ENCODE measurements around the gene METTL25B. TPM values are rescaled to one million over a fixed set of nuclear protein-coding genes. Genes with fewer than 3 reads are reported as not detected.

Gene METTL25B
- total and polyA plus RNA-seq, 2 of the 13 experiments (the other 11 are each of a cell fraction or from before 2014, with no cell fraction given): 11.9 to 24.0 TPM

DNA sequence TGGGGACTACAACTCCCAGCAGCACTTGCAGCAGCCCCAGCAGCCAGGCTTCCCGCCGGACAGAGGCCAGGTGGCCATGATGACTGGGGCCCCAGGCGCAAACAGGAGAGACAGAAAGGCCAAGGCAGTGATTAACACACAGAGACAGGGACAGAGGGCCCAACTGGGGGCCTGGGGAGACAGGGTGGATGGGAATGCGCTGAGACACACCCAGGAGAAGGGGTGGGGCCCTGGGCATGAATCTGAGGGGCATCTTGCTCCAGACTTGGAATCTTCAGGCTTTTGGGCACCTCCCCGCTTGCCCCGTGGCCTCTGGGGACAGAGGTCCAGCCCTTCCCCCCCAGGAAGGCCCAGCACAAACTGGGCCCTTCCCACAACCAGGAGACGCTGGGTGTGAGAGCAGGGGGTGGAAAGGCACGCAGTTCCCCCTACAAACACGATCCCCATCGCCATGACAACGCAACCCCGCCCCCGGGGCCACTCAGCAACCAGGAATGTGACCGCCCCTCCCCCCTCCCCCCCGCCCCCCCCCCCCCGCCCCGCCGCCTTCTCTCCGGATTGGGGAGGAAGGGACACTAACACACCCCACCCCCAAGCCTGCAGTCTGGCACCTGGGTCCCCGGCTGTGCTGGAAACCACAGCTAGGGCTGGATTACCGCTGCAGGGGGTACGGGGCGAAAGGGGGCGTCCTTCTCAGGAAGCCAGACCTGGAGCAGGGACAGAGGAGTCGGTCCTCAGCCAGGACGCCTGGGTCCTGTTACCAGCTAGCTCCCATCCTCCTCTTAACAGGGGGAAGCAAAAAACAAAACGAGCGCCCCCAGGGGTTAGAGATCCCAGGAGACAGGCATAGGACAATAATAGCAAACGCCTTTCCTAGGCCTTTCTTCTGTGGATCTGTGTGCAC lies 18.7 kb downstream of the METTL25B start (continued):
- TF ChIP-seq, protein P1, sequence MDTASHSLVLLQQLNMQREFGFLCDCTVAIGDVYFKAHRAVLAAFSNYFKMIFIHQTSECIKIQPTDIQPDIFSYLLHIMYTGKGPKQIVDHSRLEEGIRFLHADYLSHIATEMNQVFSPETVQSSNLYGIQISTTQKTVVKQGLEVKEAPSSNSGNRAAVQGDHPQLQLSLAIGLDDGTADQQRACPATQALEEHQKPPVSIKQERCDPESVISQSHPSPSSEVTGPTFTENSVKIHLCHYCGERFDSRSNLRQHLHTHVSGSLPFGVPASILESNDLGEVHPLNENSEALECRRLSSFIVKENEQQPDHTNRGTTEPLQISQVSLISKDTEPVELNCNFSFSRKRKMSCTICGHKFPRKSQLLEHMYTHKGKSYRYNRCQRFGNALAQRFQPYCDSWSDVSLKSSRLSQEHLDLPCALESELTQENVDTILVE (CRISPR knock-in tag; IDR thresholded peaks at IDR 0.05): no peak; the same call in 1 of the 2 replicates
- TF ChIP-seq ZNF337 (CRISPR knock-in tag; IDR thresholded peaks at IDR 0.05; ENCODE audit: borderline replicate concordance, low read depth) (no peak), RAD51 (IDR thresholded peaks at IDR 0.05; ENCODE audit: borderline replicate concordance) (no peak), ESRRA (CRISPR knock-in tag; IDR thresholded peaks at IDR 0.05; ENCODE audit: low read depth) (no peak), ZC3H13 (CRISPR knock-in tag; IDR thresholded peaks at IDR 0.05) (no peak), ZSCAN9 (CRISPR knock-in tag; IDR thresholded peaks at IDR 0.05; ENCODE audit: borderline replicate concordance) (no peak), GATAD2A (CRISPR knock-in tag; IDR thresholded peaks at IDR 0.05) (no peak), CEBPB (IDR thresholded peaks at IDR 0.05; ENCODE audit: borderline replicate concordance, low read depth, low read length) (no peak), ZNF773 (CRISPR knock-in tag; IDR thresholded peaks at IDR 0.05; ENCODE audit: borderline replicate concordance) (no peak; the same call in 1 of the 2 replicates), ARNTL (CRISPR knock-in tag; IDR thresholded peaks at IDR 0.05) (no peak), NONO (IDR thresholded peaks at IDR 0.05) (no peak), NONO (CRISPR knock-in tag; conservative IDR thresholded peaks at IDR 0.05) (peak; percentile 68), ZBTB7A (CRISPR knock-in tag; IDR thresholded peaks at IDR 0.05) (peak; percentile 52; the same call in 1 of the 2 replicates), ZNF234 (CRISPR knock-in tag; conservative IDR thresholded peaks at IDR 0.05) (no peak), SOX13 (IDR thresholded peaks at IDR 0.05) (no peak), SOX13 (CRISPR knock-in tag; conservative IDR thresholded peaks at IDR 0.05 in 1 of 2, IDR thresholded peaks at IDR 0.05 in 1 of 2) (0 out of 4 replicates have a peak, but pooled peaks of 1 of the 2 experiments have one; percentile 50), FOXM1 (CRISPR knock-in tag; IDR thresholded peaks at IDR 0.05) (no peak), ZNF282 (IDR thresholded peaks at IDR 0.05; ENCODE audit: partially characterized antibody) (no peak)
- TF ChIP-seq, protein P2, sequence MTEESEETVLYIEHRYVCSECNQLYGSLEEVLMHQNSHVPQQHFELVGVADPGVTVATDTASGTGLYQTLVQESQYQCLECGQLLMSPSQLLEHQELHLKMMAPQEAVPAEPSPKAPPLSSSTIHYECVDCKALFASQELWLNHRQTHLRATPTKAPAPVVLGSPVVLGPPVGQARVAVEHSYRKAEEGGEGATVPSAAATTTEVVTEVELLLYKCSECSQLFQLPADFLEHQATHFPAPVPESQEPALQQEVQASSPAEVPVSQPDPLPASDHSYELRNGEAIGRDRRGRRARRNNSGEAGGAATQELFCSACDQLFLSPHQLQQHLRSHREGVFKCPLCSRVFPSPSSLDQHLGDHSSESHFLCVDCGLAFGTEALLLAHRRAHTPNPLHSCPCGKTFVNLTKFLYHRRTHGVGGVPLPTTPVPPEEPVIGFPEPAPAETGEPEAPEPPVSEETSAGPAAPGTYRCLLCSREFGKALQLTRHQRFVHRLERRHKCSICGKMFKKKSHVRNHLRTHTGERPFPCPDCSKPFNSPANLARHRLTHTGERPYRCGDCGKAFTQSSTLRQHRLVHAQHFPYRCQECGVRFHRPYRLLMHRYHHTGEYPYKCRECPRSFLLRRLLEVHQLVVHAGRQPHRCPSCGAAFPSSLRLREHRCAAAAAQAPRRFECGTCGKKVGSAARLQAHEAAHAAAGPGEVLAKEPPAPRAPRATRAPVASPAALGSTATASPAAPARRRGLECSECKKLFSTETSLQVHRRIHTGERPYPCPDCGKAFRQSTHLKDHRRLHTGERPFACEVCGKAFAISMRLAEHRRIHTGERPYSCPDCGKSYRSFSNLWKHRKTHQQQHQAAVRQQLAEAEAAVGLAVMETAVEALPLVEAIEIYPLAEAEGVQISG (CRISPR knock-in tag; IDR thresholded peaks at IDR 0.05): peak; percentile 68; the same call in 1 of the 2 replicates
- TF ChIP-seq, protein P3, sequence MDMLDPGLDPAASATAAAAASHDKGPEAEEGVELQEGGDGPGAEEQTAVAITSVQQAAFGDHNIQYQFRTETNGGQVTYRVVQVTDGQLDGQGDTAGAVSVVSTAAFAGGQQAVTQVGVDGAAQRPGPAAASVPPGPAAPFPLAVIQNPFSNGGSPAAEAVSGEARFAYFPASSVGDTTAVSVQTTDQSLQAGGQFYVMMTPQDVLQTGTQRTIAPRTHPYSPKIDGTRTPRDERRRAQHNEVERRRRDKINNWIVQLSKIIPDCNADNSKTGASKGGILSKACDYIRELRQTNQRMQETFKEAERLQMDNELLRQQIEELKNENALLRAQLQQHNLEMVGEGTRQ (IDR thresholded peaks at IDR 0.05; ENCODE audit: low read depth, low read length): no peak
- TF ChIP-seq, protein P3 (CRISPR knock-in tag; IDR thresholded peaks at IDR 0.05; ENCODE audit: borderline replicate concordance): no peak
- TF ChIP-seq, protein P4, sequence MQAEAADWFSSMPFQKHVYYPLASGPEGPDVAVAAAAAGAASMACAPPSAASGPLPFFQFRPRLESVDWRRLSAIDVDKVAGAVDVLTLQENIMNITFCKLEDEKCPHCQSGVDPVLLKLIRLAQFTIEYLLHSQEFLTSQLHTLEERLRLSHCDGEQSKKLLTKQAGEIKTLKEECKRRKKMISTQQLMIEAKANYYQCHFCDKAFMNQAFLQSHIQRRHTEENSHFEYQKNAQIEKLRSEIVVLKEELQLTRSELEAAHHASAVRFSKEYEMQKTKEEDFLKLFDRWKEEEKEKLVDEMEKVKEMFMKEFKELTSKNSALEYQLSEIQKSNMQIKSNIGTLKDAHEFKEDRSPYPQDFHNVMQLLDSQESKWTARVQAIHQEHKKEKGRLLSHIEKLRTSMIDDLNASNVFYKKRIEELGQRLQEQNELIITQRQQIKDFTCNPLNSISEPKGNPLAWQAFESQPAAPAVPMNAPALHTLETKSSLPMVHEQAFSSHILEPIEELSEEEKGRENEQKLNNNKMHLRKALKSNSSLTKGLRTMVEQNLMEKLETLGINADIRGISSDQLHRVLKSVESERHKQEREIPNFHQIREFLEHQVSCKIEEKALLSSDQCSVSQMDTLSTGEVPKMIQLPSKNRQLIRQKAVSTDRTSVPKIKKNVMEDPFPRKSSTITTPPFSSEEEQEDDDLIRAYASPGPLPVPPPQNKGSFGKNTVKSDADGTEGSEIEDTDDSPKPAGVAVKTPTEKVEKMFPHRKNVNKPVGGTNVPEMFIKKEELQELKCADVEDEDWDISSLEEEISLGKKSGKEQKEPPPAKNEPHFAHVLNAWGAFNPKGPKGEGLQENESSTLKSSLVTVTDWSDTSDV (CRISPR knock-in tag; IDR thresholded peaks at IDR 0.05): no peak

Data from HepG2 (cell line).